Urinary bladder (tissue), 4 donors: ENCODE data around the gene PFDN6. TPM values are rescaled to one million over a fixed set of nuclear protein-coding genes. Genes with fewer than 3 reads are reported as not detected.

Experiments used
- DNase-seq: peaks from one replicate; pipeline ENCODE4 v3.0.0-alpha.2; 2015; ENCODE audit errors: extremely low spot score
- H3K27ac ChIP-seq: one replicate; pipeline ENCODE4 v1.5.1; 2013; ENCODE audit warnings: low read depth, mild to moderate bottlenecking, moderate library complexity
- H3K36me3 ChIP-seq: one replicate; pipeline ENCODE4 v1.6.1; 2013; ENCODE audit warnings: mild to moderate bottlenecking, moderate library complexity; ENCODE audit not compliant: insufficient read depth
- H3K4me1 ChIP-seq: one replicate; pipeline ENCODE4 v1.6.1; 2013; ENCODE audit warnings: mild to moderate bottlenecking, moderate library complexity; ENCODE audit not compliant: insufficient read depth
- H3K4me3 ChIP-seq: one replicate; pipeline ENCODE4 v1.5.1; 2013; ENCODE audit warnings: low read depth, low read length
- WGBS: extraction: QIAGEN DNeasy Blood & Tissue Kit; methylation state at CpG from one replicate; pipeline ENCODE4 v1.1.7; 2013; 5-methylcytosine and 5-hydroxymethylcytosine counted together
- polyA plus RNA-seq: library from polyadenylated mRNA; stranded (reverse); fragments of 200-250 nt; gene quantifications from one replicate; pipeline ENCODE4 v1.2.3, GENCODE V29; 2013
- total RNA-seq: library from RNA; depleted of rRNA; stranded (reverse); fragments of >200 nt; gene quantifications from one replicate; pipeline ENCODE4 v1.2.3, GENCODE V29; 2014
- donor health status: healthy with polysubstance abuse.
- donor health status: healthy.

Gene PFDN6
- total and polyA plus RNA-seq, 2 donors, result 24.3 to 104 TPM

GRCh38 chr6:33323623-33323948 lies 34.2 kb downstream of the PFDN6 start:
- peaks cover 2% of the 10 kb centered on the region for H3K4me1 ChIP-seq
- H3K27ac ChIP-seq, result peak overlapping the region; percentile 86
- H3K4me3 ChIP-seq, result peak overlapping the region; percentile 68
- no peak for DNase-seq
- WGBS, result 1% methylated on average over 12 of the region's 12 CpGs
- H3K36me3 ChIP-seq, result no peaks in the 10 kb centered on the region

GRCh38 chr6:33324125-33324524 lies 34.7 kb downstream of the PFDN6 start:
- 17% methylated on average over 7 of the region's 7 CpGs for WGBS
- no peak for DNase-seq
- Histone ChIP-seq H3K4me1 (peaks cover 2% of the 10 kb centered on the region), H3K36me3 (no peaks in the 10 kb centered on the region), H3K4me3 (no peak overlapping the region), H3K27ac (no peak overlapping the region)

- Histone ChIP-seq H3K36me3 (no peaks in the 10 kb centered on the region), H3K4me3 (no peak overlapping the region), H3K27ac (no peak overlapping the region), H3K4me1 (no peaks in the 10 kb centered on the region)
- WGBS, result 26% methylated on average over 5 of the region's 5 CpGs
- no peak for DNase-seq
These were observed 39.7 kb downstream of the PFDN6 start for GRCh38 chr6:33329058-33329457.

GRCh38 chr6:33330736-33331135 lies 41.3 kb downstream of the PFDN6 start:
- no peak for DNase-seq
- no peaks in the 10 kb centered on the region for H3K36me3 ChIP-seq
- no peak overlapping the region for H3K4me3 ChIP-seq
- no peak overlapping the region for H3K27ac ChIP-seq
- H3K4me1 ChIP-seq, result no peaks in the 10 kb centered on the region
- WGBS, result 88% methylated on average over 10 of the region's 10 CpGs

GRCh38 chr6:33333666-33334065 lies 44.3 kb downstream of the PFDN6 start:
- WGBS, result 87% methylated on average over 4 of the region's 4 CpGs
- Histone ChIP-seq H3K27ac (no peak overlapping the region), H3K36me3 (no peaks in the 10 kb centered on the region), H3K4me3 (no peak overlapping the region), H3K4me1 (no peaks in the 10 kb centered on the region)
- DNase-seq, result no peak

GRCh38 chr6:33335916-33336315 lies 46.5 kb downstream of the PFDN6 start:
- Histone ChIP-seq H3K4me1 (no peaks in the 10 kb centered on the region), H3K4me3 (no peak overlapping the region), H3K27ac (no peak overlapping the region), H3K36me3 (no peaks in the 10 kb centered on the region)
- 75% methylated on average over 4 of the region's 4 CpGs for WGBS
- no peak for DNase-seq

GRCh38 chr6:33336495-33336894 lies 47.1 kb downstream of the PFDN6 start:
- no peak overlapping the region for H3K27ac ChIP-seq
- no peak for DNase-seq
- no peak overlapping the region for H3K4me3 ChIP-seq
- 88% methylated on average over 3 of the region's 3 CpGs for WGBS
- H3K4me1 ChIP-seq, result no peaks in the 10 kb centered on the region
- no peaks in the 10 kb centered on the region for H3K36me3 ChIP-seq

GRCh38 chr6:33339193-33339592 lies 49.8 kb downstream of the PFDN6 start:
- DNase-seq, result no peak
- Histone ChIP-seq H3K4me3 (no peak overlapping the region), H3K36me3 (no peaks in the 10 kb centered on the region), H3K4me1 (no peaks in the 10 kb centered on the region), H3K27ac (no peak overlapping the region)
- 79% methylated on average over 6 of the region's 6 CpGs for WGBS

Other genes with a start within 250 kb of the PFDN6 start
- 25.4 TPM for gene HLA-DPA1, start 216.0 kb upstream of the PFDN6 start, total RNA-seq
- gene HLA-DPA1, start 216.0 kb upstream of the PFDN6 start, polyA plus RNA-seq, result 51.6 TPM
- 16.4 TPM for gene HLA-DPB1, start 213.6 kb upstream of the PFDN6 start, total RNA-seq
- 74.7 TPM for gene HLA-DPB1, start 213.6 kb upstream of the PFDN6 start, polyA plus RNA-seq
- 1.3 TPM for gene COL11A2, start 97.1 kb upstream of the PFDN6 start, total RNA-seq
- gene COL11A2, start 97.1 kb upstream of the PFDN6 start, polyA plus RNA-seq, result 0.30 TPM
- 21.4 TPM for gene RXRB, start 88.9 kb upstream of the PFDN6 start, total RNA-seq
- gene RXRB, start 88.9 kb upstream of the PFDN6 start, polyA plus RNA-seq, result 41.6 TPM
- 60.0 TPM for gene SLC39A7, start 88.7 kb upstream of the PFDN6 start, total RNA-seq
- 77.1 TPM for gene SLC39A7, start 88.7 kb upstream of the PFDN6 start, polyA plus RNA-seq
- gene HSD17B8, start 84.9 kb upstream of the PFDN6 start, total RNA-seq, result 7.6 TPM
- 17.3 TPM for gene HSD17B8, start 84.9 kb upstream of the PFDN6 start, polyA plus RNA-seq
- gene RING1, start 81.1 kb upstream of the PFDN6 start, total RNA-seq, result 19.1 TPM
- 48.3 TPM for gene RING1, start 81.1 kb upstream of the PFDN6 start, polyA plus RNA-seq
- gene VPS52, start 17.7 kb upstream of the PFDN6 start, total RNA-seq, result 32.4 TPM
- gene VPS52, start 17.7 kb upstream of the PFDN6 start, polyA plus RNA-seq, result 45.3 TPM
- 3,033 TPM for gene RPS18, start 17.5 kb upstream of the PFDN6 start, total RNA-seq
- 4,357 TPM for gene RPS18, start 17.5 kb upstream of the PFDN6 start, polyA plus RNA-seq
- 8.0 TPM for gene B3GALT4, start 12.5 kb upstream of the PFDN6 start, total RNA-seq
- gene B3GALT4, start 12.5 kb upstream of the PFDN6 start, polyA plus RNA-seq, result 19.3 TPM
- gene WDR46, start 362 bp upstream of the PFDN6 start, total RNA-seq, result 29.7 TPM
- gene WDR46, start 362 bp upstream of the PFDN6 start, polyA plus RNA-seq, result 40.2 TPM
- gene RGL2, start 9.3 kb downstream of the PFDN6 start, total RNA-seq, result 44.0 TPM
- 77.5 TPM for gene RGL2, start 9.3 kb downstream of the PFDN6 start, polyA plus RNA-seq
- 43.0 TPM for gene TAPBP, start 24.5 kb downstream of the PFDN6 start, total RNA-seq
- 48.8 TPM for gene TAPBP, start 24.5 kb downstream of the PFDN6 start, polyA plus RNA-seq
- gene ZBTB22, start 28.1 kb downstream of the PFDN6 start, total RNA-seq, result 15.8 TPM
- gene ZBTB22, start 28.1 kb downstream of the PFDN6 start, polyA plus RNA-seq, result 21.4 TPM
- gene DAXX, start 33.4 kb downstream of the PFDN6 start, total RNA-seq, result 15.3 TPM
- gene DAXX, start 33.4 kb downstream of the PFDN6 start, polyA plus RNA-seq, result 36.7 TPM
- gene KIFC1, start 102.2 kb downstream of the PFDN6 start, total RNA-seq, result 7.5 TPM
- 1.2 TPM for gene KIFC1, start 102.2 kb downstream of the PFDN6 start, polyA plus RNA-seq
- 16.4 TPM for gene PHF1, start 121.4 kb downstream of the PFDN6 start, total RNA-seq
- 79.4 TPM for gene PHF1, start 121.4 kb downstream of the PFDN6 start, polyA plus RNA-seq
- gene CUTA, start 128.5 kb downstream of the PFDN6 start, total RNA-seq, result 62.5 TPM
- 192 TPM for gene CUTA, start 128.5 kb downstream of the PFDN6 start, polyA plus RNA-seq
- gene SYNGAP1, start 130.5 kb downstream of the PFDN6 start, total RNA-seq, result 9.8 TPM
- gene SYNGAP1, start 130.5 kb downstream of the PFDN6 start, polyA plus RNA-seq, result 19.6 TPM
- gene ZBTB9, start 165.0 kb downstream of the PFDN6 start, total RNA-seq, result 7.8 TPM
- 5.0 TPM for gene ZBTB9, start 165.0 kb downstream of the PFDN6 start, polyA plus RNA-seq